ENCODE measurements around the gene ZNF521. TPM values are rescaled to one million over a fixed set of nuclear protein-coding genes. Genes with fewer than 3 reads are reported as not detected.

Gene ZNF521
- total and polyA plus RNA-seq, 2 donors (not counting 3 experiments of a cell fraction or from before 2014, with no cell fraction given): 111 to 168 TPM

DNA sequence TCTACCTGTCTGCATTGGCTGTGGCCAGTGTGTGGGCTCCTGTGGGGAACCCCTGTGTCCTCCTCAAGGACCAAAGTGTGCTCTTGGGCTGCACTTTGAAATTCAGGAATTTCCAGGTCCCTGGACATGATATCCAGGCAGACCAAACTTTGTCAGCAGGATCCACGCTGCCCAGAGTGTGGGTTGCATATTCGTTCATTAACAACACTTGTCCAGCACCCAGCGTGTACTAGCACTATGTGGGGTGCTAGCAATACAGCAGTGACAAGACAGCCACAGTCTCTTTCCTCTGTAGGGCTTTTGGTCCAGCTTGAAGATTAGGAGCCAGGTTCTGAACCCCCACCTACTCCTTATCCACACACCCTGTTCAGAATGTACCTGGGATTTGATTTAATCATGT, 304.5 kb downstream of the ZNF521 start:
- intact Hi-C loops (cut with micrococcal nuclease) (no loop called here), dilution Hi-C loops (cut with MboI; ENCODE audit: extremely low pct_ligation_motif_present, low sequenced_read_pairs) (no loop called here)
- ChIA-PET POLR2A (no interaction called here), CTCF (no interaction called here)
- Histone ChIP-seq H3K4me1 (ENCODE audit: control insufficient read depth, extremely low read depth, insufficient read depth, low read length) (peaks cover 10% of the 10 kb centered on the region), H3K79me2 (ENCODE audit: control insufficient read depth, insufficient read depth, low read length) (no peaks in the 10 kb centered on the region), H3K9me1 (replicated peaks; ENCODE audit: control insufficient read depth, extremely low read depth, insufficient read depth, low read length) (no peaks in the 10 kb centered on the region), H4K20me1 (replicated peaks; ENCODE audit: control insufficient read depth, extremely low read depth, insufficient read depth, low read length) (no peaks in the 10 kb centered on the region), H2AFZ (ENCODE audit: low read depth, low read length) (no peak overlapping the region), H3K4me3 (replicated peaks in 1 of 3; ENCODE audit: insufficient read depth in 1 of 3, low read depth in 1 of 3, low read length in 3 of 3) (no peak overlapping the region), H3K27ac (ENCODE audit: insufficient read depth, low read depth, low read length) (no peak overlapping the region), H3K27me3 (ENCODE audit: control insufficient read depth in 2 of 2, insufficient read depth in 2 of 2, low read length in 2 of 2) (no peaks in the 10 kb centered on the region), H3K9ac (replicated peaks; ENCODE audit: extremely low read depth, insufficient read depth, low read length) (no peak overlapping the region), H3K4me2 (ENCODE audit: insufficient read depth, low read length) (no peak overlapping the region), H3K36me3 (ENCODE audit: control insufficient read depth in 2 of 2, extremely low read depth in 1 of 2, insufficient read depth in 2 of 2, low read length in 2 of 2) (no peaks in the 10 kb centered on the region), H3K9me3 (replicated peaks; ENCODE audit: control insufficient read depth, insufficient read depth, low read length) (no peaks in the 10 kb centered on the region)
- TF ChIP-seq JUN (IDR thresholded peaks at IDR 0.05; ENCODE audit: borderline replicate concordance, insufficient read depth, insufficient read length, low read depth): no peak
- no peak for TF ChIP-seq MYC (IDR thresholded peaks at IDR 0.05; ENCODE audit: low read depth, low read length)
- TF ChIP-seq EZH2 (IDR thresholded peaks at IDR 0.05; ENCODE audit: borderline replicate concordance, low read depth, low read length, severe bottlenecking): no peak
- TF ChIP-seq POLR2A (IDR thresholded peaks at IDR 0.05; ENCODE audit: low read depth, low read length): no peak
- TF ChIP-seq, protein P1, sequence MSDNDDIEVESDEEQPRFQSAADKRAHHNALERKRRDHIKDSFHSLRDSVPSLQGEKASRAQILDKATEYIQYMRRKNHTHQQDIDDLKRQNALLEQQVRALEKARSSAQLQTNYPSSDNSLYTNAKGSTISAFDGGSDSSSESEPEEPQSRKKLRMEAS (IDR thresholded peaks at IDR 0.05; ENCODE audit: insufficient read depth, insufficient read length): no peak
- TF ChIP-seq, protein P2, sequence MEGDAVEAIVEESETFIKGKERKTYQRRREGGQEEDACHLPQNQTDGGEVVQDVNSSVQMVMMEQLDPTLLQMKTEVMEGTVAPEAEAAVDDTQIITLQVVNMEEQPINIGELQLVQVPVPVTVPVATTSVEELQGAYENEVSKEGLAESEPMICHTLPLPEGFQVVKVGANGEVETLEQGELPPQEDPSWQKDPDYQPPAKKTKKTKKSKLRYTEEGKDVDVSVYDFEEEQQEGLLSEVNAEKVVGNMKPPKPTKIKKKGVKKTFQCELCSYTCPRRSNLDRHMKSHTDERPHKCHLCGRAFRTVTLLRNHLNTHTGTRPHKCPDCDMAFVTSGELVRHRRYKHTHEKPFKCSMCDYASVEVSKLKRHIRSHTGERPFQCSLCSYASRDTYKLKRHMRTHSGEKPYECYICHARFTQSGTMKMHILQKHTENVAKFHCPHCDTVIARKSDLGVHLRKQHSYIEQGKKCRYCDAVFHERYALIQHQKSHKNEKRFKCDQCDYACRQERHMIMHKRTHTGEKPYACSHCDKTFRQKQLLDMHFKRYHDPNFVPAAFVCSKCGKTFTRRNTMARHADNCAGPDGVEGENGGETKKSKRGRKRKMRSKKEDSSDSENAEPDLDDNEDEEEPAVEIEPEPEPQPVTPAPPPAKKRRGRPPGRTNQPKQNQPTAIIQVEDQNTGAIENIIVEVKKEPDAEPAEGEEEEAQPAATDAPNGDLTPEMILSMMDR (IDR thresholded peaks at IDR 0.05; ENCODE audit: extremely low read depth in 1 of 2, insufficient read depth in 1 of 2, low read depth in 1 of 2, low read length in 2 of 2): no peak
- no peak for TF ChIP-seq FOS (IDR thresholded peaks at IDR 0.05; ENCODE audit: borderline replicate concordance, insufficient read depth, low read length)
- TF ChIP-seq POLR2AphosphoS5 (IDR thresholded peaks at IDR 0.05; ENCODE audit: insufficient read depth, low read depth, low read length): no peak
- TF ChIP-seq GATA2 (IDR thresholded peaks at IDR 0.05; ENCODE audit: insufficient read depth, insufficient read length, low read depth, low read length): no peak
- FAIRE-seq (no peak), DNase-seq (ENCODE audit: low read depth, low spot score) (no peak)
- no TSS peak for BruUV-seq (replicated peaks)

Data from endothelial cell of umbilical vein (primary cell).